IPS-15b (cell line): ENCODE results near the gene CENPC.

Experiments used
- H3K27me3 ChIP-seq: one replicate; pipeline ENCODE4 v1.6.1; 2013; ENCODE audit warnings: low read length; ENCODE audit not compliant: control insufficient read depth, insufficient read depth
- H3K36me3 ChIP-seq: one replicate; pipeline ENCODE4 v1.6.1; 2013; ENCODE audit warnings: low read length; ENCODE audit not compliant: control insufficient read depth, insufficient read depth
- H3K4me1 ChIP-seq: one replicate; pipeline ENCODE4 v1.6.1; 2013; ENCODE audit warnings: mild to moderate bottlenecking, low read length; ENCODE audit not compliant: control insufficient read depth, insufficient read depth
- H3K4me3 ChIP-seq: one replicate; pipeline ENCODE4 v1.5.1; 2013; ENCODE audit warnings: low read depth, low read length
- H3K9ac ChIP-seq: one replicate; pipeline ENCODE4 v1.6.1; 2013; ENCODE audit warnings: low read depth, mild to moderate bottlenecking, low read length
- H3K9me3 ChIP-seq: one replicate; pipeline ENCODE4 v1.6.1; 2013; ENCODE audit warnings: mild to moderate bottlenecking, low read length; ENCODE audit not compliant: control insufficient read depth, insufficient read depth

Gene CENPC

GRCh38 chr4:67438975-67439374, 106.3 kb downstream of the CENPC start:
- no peak overlapping the region for H3K4me3 ChIP-seq
- H3K4me1 ChIP-seq, result no peaks in the 10 kb centered on the region
- no peaks in the 10 kb centered on the region for H3K36me3 ChIP-seq

GRCh38 chr4:67437974-67438713, 107.2 kb downstream of the CENPC start:
- H3K27me3 ChIP-seq, result no peaks in the 10 kb centered on the region
- H3K9me3 ChIP-seq, result no peaks in the 10 kb centered on the region
- H3K4me3 ChIP-seq, result no peak overlapping the region
- H3K9ac ChIP-seq, result no peak overlapping the region
- H3K4me1 ChIP-seq, result no peaks in the 10 kb centered on the region
- no peaks in the 10 kb centered on the region for H3K36me3 ChIP-seq

More at GRCh38 chr4:67438975-67439374, 106.3 kb downstream of the CENPC start:
- no peaks in the 10 kb centered on the region for H3K27me3 ChIP-seq
- H3K9ac ChIP-seq, result no peak overlapping the region
- H3K9me3 ChIP-seq, result no peaks in the 10 kb centered on the region

GRCh38 chr4:67436742-67437141, 108.6 kb downstream of the CENPC start:
- no peaks in the 10 kb centered on the region for H3K9me3 ChIP-seq
- H3K4me1 ChIP-seq, result no peaks in the 10 kb centered on the region
- H3K4me3 ChIP-seq, result no peak overlapping the region
- no peaks in the 10 kb centered on the region for H3K27me3 ChIP-seq
- no peaks in the 10 kb centered on the region for H3K36me3 ChIP-seq
- H3K9ac ChIP-seq, result no peak overlapping the region

GRCh38 chr4:67430989-67431388, 114.3 kb downstream of the CENPC start:
- Histone ChIP-seq H3K36me3 (no peaks in the 10 kb centered on the region), H3K9me3 (no peaks in the 10 kb centered on the region), H3K27me3 (no peaks in the 10 kb centered on the region), H3K9ac (no peak overlapping the region), H3K4me3 (no peak overlapping the region), H3K4me1 (no peaks in the 10 kb centered on the region)

GRCh38 chr4:67428819-67429218, 116.5 kb downstream of the CENPC start:
- Histone ChIP-seq H3K9ac (no peak overlapping the region), H3K27me3 (no peaks in the 10 kb centered on the region), H3K4me3 (no peak overlapping the region), H3K36me3 (no peaks in the 10 kb centered on the region), H3K4me1 (no peaks in the 10 kb centered on the region), H3K9me3 (no peaks in the 10 kb centered on the region)
